Measurements from ENCODE around the gene COL27A1.
"Not testable (repeated sequence)": the region's sequence is repeated elsewhere in the genome, so short reads cannot be mapped to it uniquely, and the experiment has no call there.

Gene COL27A1

DNA sequence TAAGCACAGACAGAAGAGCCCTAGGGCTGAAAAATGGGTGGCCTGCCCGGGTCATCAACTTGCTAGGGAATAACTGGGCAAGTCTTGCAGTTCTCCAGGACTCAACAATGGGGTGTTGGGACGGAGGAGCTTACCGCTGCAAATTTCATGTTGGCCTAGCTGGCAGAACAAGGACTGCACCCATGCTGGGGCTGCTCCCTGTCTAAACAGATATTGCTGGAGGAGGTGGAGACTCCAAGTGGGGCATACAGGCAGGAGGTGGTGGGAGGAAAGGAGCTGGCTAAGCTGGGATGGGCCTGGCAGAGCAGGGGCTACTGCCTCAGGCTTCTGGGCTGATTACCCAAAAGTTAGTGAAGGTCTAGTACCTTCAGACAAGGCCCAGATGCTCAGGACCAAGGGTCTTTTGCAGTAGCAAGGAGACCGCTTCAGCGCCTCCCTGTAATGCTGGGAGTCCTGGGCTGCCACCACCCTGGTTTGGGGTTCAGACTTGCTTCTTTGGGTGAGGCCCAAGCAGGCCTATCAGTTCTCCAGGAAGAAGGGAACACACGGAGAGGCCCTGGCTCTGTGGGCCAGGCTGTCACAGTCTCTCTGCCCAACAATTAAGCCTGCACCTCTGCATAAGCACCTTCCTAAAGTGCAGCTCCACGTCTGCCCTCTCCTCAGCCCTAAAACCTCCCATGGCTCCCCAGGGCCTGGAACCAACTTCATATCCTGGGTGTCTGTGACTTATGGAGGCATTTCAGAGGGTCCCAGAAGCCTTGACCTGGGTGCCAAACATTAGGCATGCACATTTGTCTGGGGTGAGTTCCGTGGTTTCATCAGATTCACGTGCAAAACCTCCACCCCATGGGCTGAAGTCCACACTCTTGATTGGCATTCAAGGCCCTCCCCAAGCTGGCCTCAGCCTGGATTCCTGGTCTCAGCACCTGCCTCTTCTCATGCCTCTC lies 32.0 kb upstream of the COL27A1 start:
- no peak for DNase-seq

GRCh38 chr9:114124138-114124537 lies 31.2 kb upstream of the COL27A1 start:
- no peak for DNase-seq

DNA sequence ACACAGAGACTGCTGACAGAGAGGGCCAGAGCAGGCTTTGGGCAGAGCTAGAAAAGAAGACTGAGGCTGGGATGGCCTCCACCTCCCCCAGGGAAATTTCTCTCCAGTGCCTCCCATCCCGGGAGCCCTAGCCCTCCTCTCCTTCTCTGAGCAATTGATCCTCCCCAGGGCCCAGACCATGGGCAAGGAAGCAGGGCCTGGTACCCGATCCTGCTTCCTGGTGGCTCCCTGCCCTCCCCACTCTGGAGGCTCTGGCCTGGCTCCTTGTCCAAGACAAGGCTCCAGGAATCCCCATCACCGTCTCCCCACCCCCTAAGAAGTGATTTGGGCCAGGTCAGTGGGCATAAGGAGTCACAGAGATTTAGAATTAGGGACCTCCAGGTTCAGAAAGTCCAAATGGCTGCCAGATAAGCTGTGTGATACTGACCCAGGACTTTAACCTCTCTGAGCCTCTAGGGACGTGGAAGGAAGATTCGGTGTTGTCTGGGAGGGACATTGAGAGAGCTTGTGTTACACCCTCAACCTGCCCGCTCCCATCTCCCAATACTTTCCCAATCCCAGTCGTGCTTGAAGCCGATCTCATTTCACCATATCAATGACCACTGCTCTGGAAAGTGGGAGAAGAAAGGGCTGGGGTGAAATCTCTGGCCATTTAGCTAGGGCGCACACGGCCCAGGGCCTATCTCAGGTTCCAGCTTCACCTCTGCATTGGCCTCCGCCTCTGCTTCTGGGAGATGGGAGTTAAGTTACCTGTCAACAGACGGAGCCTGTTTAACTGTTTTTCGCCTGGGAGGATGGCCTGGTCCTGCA lies 30.5 kb upstream of the COL27A1 start:
- DNase-seq, result no peak

DNA sequence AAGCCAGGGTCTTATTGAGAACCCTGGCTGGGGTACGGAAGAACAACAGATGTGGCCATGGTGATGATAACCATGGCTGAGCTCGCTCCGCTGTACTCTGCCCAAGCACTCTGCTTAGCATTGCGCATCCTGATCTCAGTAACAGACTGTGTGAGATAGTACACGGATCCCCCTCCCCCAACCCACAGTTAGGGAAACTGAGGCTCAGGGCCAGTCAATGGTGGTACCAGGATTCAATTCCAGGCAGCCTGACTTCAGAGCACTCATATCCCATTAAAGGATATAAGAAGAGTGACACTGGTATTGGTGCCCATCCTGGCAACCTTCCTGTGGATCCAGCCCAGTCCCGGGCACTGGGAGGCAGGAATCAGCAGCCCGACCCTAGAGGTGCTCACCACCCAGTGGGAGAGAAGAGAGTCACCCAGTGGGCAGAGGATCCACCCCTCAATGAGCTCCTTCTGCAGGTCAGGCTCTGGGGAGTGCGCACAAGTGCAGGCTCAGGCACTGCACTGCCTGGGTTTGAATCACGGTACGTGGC lies 29.8 kb upstream of the COL27A1 start:
- DNase-seq, result no peak

DNA sequence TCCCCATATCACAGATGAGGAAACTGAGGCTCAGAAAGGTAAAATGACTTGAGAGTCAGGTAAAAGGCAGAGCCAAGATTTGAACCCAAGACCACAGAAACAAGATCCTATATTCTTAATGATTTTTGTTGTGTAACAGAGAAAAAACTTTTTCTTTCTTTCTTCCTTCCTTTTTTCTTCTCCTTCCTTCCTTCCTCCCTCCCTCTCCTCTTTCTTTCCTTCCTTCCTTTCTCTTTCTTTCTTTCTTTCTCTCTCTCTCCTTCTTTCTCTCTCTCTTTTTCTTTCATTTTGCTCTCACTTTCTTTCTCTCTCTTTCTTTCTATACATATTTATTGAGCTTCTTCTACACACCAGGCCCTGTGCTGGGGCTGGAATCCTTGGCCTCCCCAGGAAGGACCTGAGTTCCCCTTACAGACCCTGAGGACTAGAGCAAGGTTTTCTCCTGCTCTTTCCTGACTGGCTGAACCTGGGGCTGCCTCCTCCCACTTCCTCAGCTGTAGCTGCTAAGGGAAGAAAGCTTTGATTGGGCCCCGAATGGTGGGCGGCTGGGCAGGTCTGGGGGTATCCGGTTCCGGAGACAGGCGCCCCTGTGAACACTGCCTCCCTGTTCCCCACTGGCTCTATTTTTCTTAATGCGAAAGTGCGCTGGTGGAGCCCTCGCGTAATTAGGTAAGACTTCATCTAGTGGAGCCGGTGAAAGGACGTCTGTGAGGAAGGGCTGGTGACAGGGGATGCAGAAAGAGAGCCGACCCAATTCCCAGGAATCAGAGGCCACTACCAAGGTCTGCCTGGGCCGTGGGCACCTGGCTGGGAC lies 28.9 kb upstream of the COL27A1 start:
- no peak for DNase-seq

DNA sequence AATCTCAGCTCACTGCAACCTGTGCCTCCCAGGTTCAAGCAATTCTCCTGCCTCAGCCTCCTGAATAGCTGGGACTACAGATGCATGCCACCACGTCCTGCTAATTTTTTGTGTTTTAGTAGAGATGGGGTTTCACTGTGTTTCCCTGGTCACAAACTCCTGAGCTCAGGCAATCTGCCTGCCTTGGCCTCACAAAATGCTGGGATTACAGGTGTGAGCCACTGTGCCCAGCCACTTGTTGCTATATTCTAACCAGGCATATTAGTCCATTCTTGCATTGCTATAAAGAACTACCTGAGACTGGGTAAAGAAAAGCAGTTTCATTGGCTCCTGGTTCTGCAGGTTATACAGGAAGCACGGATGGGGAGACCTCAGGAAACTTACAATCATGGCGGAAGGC lies 26.6 kb upstream of the COL27A1 start:
- DNase-seq, result not testable (repeated sequence)

DNA sequence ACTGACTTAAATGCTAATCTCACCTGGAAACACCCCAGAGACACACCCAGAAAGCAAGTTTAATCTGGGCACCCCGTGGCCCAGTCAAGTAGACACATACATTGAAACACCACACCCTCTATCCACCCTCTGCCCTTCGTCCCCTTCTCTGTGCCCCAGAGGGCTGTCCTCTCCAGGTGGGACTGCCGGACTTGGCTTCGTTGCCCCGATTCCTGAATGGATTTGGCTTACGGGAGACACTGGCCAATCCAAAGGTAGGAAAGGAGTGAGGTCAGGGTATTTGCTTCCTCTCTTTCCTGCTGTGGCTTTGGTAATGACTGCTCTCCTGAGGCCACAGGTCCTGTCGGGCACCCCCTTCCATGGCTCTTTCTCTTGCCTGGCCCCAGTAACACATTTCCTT lies 25.2 kb upstream of the COL27A1 start:
- DNase-seq, result no peak

DNA sequence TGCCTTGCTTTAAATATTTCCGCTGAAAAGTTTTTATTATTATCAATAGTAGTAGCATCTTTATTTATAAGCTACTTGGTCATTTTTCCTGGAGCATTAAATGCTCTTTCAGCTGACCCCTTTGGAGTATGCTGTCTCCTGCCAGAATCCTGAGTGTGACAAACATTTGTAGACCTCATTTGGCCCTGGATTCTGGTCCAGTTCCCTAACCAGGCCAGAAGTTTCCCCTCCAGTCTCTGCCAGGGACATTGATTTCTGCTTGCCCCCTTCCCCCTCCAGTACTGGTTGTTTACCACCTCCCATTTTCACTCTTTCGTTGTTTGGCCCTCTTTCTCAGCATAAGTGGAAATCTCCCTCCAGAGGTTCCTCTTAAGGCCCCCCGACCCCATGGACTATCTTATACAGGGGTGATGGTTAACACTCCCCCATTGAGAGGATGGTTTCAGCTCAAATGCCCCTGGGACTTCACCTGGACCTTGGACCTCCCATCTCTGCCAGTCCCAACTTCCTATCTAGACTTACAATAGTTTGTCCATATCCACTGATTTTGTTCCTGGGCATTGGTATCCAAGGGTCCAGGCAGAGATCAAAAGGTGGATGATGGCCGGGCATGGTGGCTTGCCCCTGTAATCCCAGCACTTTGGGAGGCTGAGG lies 24.6 kb upstream of the COL27A1 start:
- DNase-seq, result no peak

- no peak for DNase-seq
Observed at GRCh38 chr9:114131808-114132549, 23.4 kb upstream of the COL27A1 start.

DNA sequence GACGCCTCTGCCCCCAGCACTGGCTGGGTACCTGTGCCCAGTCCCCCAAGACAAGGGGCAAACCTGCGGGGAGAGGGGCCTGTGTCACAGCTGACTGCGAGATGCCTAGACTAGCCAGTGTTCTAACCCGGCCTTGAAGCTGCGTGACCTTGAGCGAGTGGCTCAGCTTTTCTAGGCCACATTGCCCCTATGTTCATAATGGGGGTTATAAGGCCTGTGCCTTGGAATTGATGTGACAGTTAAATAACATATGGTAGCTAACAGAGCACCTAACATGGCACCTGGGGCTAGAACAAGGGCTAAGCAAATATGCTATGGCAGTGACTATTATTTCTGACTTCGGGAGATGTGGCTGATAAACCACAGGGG lies 22.8 kb upstream of the COL27A1 start:
- no peak for DNase-seq

DNA sequence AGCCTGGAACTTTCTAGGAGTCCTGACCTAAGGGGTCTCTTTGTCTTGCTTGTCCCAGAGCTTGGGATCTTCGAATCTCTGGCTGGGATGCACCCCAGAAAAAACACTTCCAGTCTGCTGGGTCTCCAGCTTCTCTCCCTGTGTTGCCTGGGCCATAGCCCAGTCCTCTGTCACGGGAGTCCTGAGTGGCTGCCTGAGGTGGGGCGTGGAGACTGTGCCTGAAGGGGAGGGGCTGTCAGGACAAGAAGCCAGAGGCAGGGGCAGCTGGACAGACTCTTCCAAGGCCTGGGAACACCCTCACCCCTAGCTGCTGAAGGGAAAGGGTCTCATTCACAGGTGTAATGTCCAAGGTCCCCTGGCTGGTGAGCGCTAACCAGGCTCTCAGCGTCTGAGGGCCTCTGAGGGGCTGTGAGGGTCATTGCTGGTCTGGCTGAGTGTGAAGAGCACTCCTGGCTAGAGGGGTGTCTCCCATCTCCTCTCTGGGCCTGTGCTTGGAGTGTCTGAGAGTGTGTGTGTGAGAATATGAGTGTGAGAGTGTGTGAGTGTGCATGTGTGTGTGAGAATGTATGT lies 20.4 kb upstream of the COL27A1 start:
- DNase-seq, result no peak

DNA sequence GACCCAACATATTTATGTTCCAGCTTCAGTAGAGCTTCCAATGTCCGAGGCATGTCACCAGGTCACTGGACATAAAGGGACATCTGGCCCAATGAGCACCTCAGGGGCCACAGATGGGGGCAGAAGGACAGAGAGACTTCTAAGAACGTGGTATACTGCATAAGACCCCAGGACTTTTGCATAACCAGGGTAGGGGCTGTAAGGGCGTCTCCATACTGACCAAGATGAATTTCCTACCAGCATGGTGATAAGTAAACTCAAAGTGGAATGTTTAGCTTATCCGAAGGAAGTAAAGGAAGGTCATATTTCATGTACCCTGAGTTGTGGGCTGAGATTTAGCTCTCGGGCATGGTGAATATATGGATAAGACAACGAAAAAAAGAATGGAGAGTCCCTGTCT lies 17.5 kb upstream of the COL27A1 start:
- no peak for DNase-seq

- no peak for DNase-seq
Observed at GRCh38 chr9:114138552-114138971, 16.8 kb upstream of the COL27A1 start.

- no peak for DNase-seq
Observed at GRCh38 chr9:114139071-114139470, 16.3 kb upstream of the COL27A1 start.

- no peak for DNase-seq
Observed at GRCh38 chr9:114140401-114140800, 14.9 kb upstream of the COL27A1 start.

DNA sequence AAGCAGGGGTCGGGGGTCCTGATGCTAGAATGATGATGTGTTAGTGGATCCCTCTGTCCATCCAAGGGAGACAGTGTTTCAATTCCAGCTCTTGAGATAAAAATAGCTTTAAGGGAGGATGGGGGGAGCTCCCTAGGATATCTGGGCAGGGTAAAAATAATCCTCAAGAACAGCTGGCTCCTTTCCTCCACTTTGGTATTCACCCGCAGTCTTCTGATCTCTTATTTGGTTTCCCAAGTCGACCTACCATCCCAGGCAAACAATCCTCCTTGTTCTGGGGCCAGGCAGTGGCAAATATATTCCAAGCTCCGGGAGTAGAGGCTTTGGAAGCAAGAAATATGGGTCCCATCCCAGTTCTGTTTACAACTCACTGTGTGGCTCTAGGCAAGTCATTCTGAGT lies 14.5 kb upstream of the COL27A1 start:
- no peak for DNase-seq

DNA sequence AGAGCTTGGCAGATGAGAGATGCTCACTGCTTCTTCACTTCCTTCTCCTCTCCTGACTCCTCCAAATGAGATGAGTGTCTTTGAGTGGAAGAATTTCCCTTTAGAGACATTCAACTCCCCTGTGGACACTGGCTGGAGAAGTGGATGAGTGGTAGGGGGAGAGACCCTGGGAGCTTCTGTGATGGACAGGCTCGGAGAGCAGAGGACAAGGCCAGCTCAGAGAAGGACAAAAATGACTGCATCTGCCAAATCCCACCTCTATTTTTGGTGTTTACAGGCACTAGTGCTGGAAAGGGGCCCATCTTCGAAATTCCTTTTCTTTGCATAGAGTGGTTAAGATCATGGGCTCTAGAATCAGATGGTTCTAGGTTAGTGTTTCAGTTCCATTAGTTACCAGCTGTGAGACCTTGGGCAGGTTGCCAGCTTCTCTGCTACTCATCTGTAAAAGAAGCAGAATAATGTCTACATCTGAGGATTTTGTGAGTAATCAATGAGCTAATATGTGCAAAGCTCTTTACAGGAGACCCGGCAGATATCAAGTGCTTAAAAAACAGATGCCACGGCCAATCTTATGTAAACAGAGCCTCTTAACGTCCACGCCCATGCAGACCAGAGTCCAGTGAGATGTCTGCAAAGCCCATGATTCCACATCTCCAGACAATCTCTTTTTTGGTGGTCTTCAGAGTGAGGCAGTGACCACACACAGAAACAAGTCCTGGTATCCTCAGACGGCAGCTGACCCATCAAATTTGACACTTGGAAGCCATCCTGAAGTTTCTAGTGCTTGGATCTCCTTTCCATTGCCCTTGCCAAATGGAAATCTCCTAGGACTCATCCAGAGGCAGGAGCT lies 13.6 kb upstream of the COL27A1 start:
- DNase-seq, result no peak

- no peak for DNase-seq
Observed at GRCh38 chr9:114143234-114143633, 12.1 kb upstream of the COL27A1 start.

DNA sequence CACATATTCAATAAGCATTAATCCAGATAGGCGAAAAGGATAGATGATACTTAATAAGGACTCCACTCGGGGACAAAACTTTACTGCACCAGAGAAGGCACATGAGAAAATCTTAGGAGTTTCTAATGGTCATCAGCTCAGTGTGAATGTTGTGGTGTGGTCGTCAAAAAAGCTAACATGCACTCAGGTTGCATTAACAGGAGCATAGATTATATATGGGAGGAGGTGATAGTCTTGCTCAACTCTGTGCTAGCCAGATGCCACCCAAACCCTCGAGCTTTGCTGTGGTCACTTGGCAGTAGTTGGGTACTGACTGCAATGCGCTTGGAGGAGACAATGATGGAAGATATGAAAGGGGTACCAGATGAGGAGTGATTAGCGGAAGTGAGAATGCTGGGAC lies 8.6 kb upstream of the COL27A1 start:
- DNase-seq, result no peak

DNA sequence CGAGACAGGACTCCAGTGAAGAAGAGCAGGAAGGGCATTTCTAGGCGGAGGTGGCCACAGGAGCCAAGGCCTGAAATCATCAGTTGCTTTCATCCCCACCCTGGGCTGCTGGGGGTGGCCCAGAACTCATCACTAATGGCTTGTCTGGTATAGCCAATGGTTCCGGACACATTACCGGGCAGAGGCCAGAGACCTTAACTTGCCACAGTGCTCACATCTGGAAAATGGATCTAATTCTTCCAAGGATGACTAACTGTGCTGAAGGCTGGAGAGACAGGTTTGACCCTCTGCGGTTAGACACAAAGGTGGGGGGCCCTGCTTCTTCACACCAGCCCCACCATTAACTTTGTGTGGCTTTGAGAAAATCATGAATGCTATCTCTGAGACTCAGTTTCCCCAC lies 6.2 kb upstream of the COL27A1 start:
- no peak for DNase-seq
